SJSA1 (cell line): ENCODE results near the gene TMEM19. TPM values are rescaled to one million over a fixed set of nuclear protein-coding genes. Genes with fewer than 3 reads are reported as not detected.

Experiments
- DNase-seq, 2 experiments: peaks; one replicate each; pipeline ENCODE4 v3.0.0-alpha.2; 2015 to 2020; ENCODE audit warnings: low spot score in 2 of 2, low read depth in 1 of 2
- H3K27ac ChIP-seq: fragments of 250-450 bp; sonication (Bioruptor Pico); 2 replicates; pipeline ENCODE4 v1.5.1; 2020; ENCODE audit warnings: mild to moderate bottlenecking, moderate library complexity
- H3K27me3 ChIP-seq: fragments of 250-450 bp; sonication (Bioruptor Pico); replicated peaks from 2 replicates; pipeline ENCODE4 v1.5.1; 2020; ENCODE audit warnings: mild to moderate bottlenecking, moderate library complexity
- H3K36me3 ChIP-seq: fragments of 250-450 bp; sonication (Bioruptor Pico); 2 replicates; pipeline ENCODE4 v1.5.1; 2020; ENCODE audit warnings: mild to moderate bottlenecking
- H3K4me1 ChIP-seq: fragments of 250-450 bp; sonication (Bioruptor Pico); replicated peaks from 2 replicates; pipeline ENCODE4 v1.6.1; 2021; ENCODE audit warnings: mild to moderate bottlenecking
- H3K4me3 ChIP-seq: fragments of 250-450 bp; sonication (Bioruptor Pico); 2 replicates; pipeline ENCODE4 v1.5.1; 2020; ENCODE audit warnings: mild to moderate bottlenecking
- H3K9me3 ChIP-seq: fragments of 250-450 bp; sonication (Bioruptor Pico); replicated peaks from 2 replicates; pipeline ENCODE4 v1.5.1; 2020; ENCODE audit warnings: mild to moderate bottlenecking
- total RNA-seq: library from RNA; depleted of rRNA; stranded (reverse); fragments of >200 nt; shearing (Covaris generic); gene quantifications from 2 replicates; pipeline ENCODE4 v1.2.3, GENCODE V29; 2014

Gene TMEM19
- total RNA-seq, 1 experiment from 2014 or later: 54.4 TPM

DNA sequence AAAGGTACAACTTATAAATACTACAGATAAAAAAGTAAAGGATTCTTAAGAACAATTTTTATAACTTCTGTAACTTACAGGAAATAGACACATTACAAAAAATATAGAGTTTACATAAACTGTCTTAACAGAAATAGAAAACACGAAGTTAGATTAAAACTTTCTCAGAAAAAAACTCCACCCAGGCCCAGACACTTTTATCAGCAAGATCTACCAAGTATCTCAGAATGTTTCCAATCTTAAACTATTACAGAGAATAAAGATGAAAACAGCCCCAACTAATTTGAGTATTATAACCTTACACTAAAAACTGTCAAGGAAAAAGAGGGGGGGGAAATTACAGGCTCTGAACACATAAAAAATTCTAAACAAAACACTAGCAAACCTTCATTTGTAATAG is 30.4 kb upstream of the TMEM19 start:
- Histone ChIP-seq H3K9me3 (no peaks in the 10 kb centered on the region; the same call in 1 of the 2 replicates), H3K4me1 (no peaks in the 10 kb centered on the region), H3K4me3 (no peak overlapping the region), H3K27me3 (no peaks in the 10 kb centered on the region), H3K27ac (no peak overlapping the region), H3K36me3 (peaks cover 94% of the 10 kb centered on the region)
- no peak for DNase-seq

DNA sequence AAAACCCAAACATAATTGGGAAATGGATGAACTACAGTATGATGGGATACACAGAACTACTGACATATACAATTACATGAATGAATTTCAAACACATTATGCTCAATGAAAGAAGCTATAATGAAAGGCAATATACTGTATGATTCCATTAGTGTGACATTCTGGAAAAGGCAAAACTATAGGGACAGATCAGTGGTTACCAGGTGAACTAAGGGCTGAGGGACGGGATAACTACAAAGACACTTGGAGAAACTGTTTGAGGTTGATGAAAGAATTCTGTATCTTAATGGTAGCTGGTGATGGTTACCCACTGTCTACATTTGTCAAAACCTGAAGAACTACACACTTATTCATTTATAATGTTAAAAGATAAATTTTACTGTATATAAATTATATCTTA is 30.0 kb upstream of the TMEM19 start:
- Histone ChIP-seq H3K36me3 (peaks cover 90% of the 10 kb centered on the region), H3K4me3 (no peak overlapping the region), H3K27me3 (no peaks in the 10 kb centered on the region), H3K4me1 (no peaks in the 10 kb centered on the region), H3K27ac (no peak overlapping the region), H3K9me3 (no peaks in the 10 kb centered on the region; the same call in 1 of the 2 replicates)
- DNase-seq: no peak

DNA sequence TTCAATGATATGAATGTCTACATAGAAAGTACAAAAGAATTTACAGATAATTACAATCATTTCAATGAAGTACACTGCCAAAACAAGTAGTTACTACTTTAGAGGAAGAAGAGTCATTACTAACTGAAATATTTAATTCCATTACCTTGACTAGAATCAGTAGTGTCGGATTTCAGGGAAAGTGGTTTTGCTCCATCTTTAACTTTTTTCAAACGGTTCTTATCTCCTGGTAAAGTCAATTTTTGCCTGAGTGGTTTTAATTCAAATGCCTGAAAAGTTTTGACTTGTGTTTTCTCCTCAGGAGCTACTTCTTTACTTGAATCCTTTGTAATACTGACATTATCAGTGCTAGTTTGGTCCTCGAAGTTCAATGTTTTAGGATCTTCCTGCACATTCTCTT is 29.1 kb upstream of the TMEM19 start:
- H3K27ac ChIP-seq: no peak overlapping the region
- H3K27me3 ChIP-seq: no peaks in the 10 kb centered on the region
- no peaks in the 10 kb centered on the region; the same call in 1 of the 2 replicates for H3K9me3 ChIP-seq
- no peak overlapping the region for H3K4me3 ChIP-seq
- H3K4me1 ChIP-seq: peaks cover 4% of the 10 kb centered on the region; the same call in 1 of the 2 replicates
- DNase-seq: no peak
- H3K36me3 ChIP-seq: peaks cover 84% of the 10 kb centered on the region

DNA sequence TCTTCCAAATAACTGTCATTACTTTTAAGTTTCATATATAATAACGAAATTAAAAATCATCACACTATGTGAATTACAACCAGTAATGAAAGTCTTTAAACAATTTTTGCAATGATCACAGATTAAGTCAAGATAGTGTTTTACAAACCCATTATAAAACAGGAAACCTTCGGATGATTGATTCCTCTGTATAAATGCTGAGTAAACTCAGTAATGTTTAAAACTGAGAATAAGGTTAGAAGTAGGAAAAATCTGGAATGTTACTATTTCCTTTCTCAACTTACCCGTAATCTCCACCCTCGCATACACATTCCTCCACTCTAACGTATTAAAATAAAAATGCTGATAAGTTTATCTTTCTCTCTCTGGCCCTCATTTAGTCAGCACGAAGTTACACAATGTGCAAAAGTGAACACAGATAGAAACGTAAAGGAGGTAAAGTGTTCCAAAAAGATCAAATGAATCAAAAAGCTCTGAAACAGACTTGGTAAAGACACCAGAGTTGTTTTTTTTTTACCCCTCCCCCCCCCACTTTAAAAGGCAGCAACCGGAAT is 23.8 kb upstream of the TMEM19 start:
- H3K27ac ChIP-seq: peak overlapping the region; percentile 79
- peak in 1 of 2 experiments; percentile 21 for DNase-seq

DNA sequence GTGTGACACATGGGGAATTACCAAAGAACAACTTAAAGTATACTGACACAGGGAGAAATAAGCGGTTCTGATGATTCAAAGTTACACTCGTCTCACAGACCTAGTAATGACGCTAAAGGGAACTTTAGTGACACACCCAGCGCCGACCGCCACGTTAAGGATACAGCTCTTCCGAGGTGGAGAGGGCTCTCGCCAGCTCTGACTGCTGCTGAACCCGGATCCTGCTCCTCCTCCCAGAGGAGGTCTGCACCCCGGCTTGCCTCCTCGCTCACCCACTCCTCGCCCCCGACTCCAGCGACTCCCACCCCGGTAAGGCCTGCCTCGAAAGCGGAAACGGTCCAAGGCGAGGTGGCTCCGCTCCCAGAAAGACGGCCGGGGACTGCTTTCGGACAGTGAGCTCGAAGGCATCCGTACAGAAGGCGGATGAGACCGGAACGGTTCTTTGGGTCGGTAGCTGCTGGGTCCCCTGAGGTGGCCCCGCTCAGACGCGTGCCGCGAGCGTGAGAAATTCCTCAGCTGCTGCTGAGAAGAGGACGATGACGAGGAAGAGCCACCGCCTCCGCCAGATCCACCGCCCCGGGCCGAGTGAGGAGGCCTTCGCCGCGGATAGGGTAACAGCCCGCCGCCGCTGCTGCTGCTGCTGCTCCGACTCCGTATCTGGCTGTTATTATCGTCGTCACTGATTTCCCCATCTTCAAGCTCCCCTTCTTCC is 22.9 kb upstream of the TMEM19 start:
- Histone ChIP-seq H3K4me3 (peak overlapping the region; percentile 65), H3K4me1 (peaks cover 4% of the 10 kb centered on the region; the same call in 1 of the 2 replicates), H3K9me3 (no peaks in the 10 kb centered on the region), H3K27me3 (no peaks in the 10 kb centered on the region), H3K27ac (peak overlapping the region; percentile 79), H3K36me3 (peaks cover 35% of the 10 kb centered on the region)
- DNase-seq: peak; percentile 58 to 74

More for the DNA sequence above, 23.8 kb upstream of the TMEM19 start:
- peak overlapping the region; percentile 65 for H3K4me3 ChIP-seq
- peaks cover 44% of the 10 kb centered on the region for H3K36me3 ChIP-seq
- no peaks in the 10 kb centered on the region for H3K27me3 ChIP-seq
- no peaks in the 10 kb centered on the region for H3K9me3 ChIP-seq
- H3K4me1 ChIP-seq: peaks cover 4% of the 10 kb centered on the region; the same call in 1 of the 2 replicates

DNA sequence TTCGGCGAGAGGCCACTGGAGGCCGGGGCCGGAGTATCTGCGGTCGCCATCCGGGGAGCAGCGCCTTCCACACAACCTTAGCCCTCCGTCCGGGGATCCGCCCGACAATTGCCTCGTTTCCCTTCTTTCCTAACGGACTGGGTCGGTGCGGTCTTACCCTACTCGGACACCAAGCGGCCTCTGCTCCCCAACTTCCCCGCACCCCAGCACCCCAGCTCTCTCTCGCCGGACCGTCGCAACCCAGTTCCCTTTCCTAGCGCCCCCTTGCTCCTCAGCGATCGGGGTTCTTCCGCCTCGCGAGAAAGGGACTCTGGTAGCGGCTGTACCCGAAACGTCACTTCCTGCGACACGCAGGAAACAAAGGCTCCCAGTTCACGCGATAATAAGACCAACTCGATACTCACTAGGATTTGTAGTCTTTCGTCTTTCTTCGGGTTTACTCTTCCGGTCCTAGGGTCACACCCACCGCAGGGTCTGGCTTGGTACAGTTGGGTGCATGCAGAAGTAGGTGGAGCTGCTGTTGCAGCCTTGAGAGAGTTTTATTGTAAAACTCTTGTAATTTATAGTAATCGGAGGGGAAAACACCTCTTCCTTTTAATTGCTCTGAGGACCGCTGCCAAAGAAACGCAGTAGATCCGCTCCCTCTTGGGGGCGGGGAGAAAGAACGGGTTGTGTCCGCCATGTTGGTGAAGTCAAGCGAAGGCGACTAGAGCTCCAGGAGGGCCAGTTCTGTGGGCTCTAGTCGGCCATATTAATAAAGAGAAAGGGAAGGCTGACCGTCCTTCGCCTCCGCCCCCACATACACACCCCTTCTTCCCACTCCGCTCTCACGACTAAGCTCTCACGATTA is 22.1 kb upstream of the TMEM19 start, which contains the start of the genes THAP2 and ZFC3H1:
Gene THAP2, plus strand, starts transcription at position 741 of the 850 bp plus-strand sequence. CDS start 209 bp downstream, outside the sequence.
Gene ZFC3H1, minus strand, starts transcription at position 288 of the 850 bp plus-strand sequence. Its CDS starts 238 bp downstream, at position 50.
- no peaks in the 10 kb centered on the region for H3K27me3 ChIP-seq
- H3K36me3 ChIP-seq: peaks cover 29% of the 10 kb centered on the region
- H3K9me3 ChIP-seq: no peaks in the 10 kb centered on the region
- H3K4me3 ChIP-seq: peak within 1 kb of the TSS; percentile 65
- DNase-seq: peak; percentile 94 to 98
- peak within 1 kb of the TSS; percentile 79 for H3K27ac ChIP-seq
- peaks cover 4% of the 10 kb centered on the region; the same call in 1 of the 2 replicates for H3K4me1 ChIP-seq

DNA sequence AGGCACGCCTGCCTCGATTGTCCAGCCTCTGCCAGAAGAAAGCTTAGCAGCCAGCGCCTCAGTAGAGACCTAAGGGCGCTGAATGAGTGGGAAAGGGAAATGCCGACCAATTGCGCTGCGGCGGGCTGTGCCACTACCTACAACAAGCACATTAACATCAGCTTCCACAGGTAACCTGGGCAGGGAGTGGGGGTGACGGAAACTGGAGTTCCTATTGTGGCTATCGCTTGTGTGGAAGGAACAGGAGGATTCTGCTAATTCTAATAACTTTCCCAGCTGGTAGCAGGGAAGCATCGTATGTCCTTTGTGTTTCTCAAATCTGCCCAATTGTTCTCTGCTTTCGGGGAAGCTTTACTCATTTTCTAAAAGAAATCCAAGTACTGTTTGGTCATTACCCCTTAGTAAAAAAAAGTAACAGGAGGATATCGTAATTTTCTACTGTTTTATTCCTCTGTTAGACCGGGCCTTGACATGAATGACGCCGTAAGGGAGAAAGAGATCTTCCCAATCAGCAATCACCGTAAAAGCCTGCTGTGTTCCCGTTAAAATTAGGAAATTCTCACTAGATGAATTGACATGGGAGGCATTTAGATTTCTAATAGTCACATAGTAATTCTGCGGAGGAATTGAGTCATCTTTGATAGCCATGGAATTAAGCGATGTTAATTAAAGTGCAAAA is 21.3 kb upstream of the TMEM19 start:
- Histone ChIP-seq H3K27ac (peak overlapping the region; percentile 79), H3K4me3 (peak overlapping the region; percentile 65), H3K27me3 (no peaks in the 10 kb centered on the region), H3K4me1 (peaks cover 4% of the 10 kb centered on the region; the same call in 1 of the 2 replicates), H3K9me3 (no peaks in the 10 kb centered on the region), H3K36me3 (peaks cover 21% of the 10 kb centered on the region)
- no peak for DNase-seq

DNA sequence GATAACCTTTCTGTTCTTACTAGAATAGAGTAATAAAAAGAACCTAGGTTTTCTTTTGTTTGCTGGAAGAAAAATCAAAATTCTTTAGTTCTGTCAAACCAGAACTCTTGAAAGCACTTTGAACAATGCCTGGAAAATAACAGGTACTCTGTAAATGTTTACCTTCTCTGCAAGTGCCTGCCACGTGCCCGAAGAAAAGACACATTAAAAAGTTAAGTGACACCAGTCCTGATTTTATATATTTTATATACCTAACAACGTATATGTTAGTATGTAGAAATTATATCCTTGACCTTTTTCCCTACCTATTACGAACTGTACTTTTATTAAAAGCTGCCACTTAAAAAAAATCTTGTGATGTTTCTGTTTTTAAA is 20.8 kb upstream of the TMEM19 start:
- peaks cover 16% of the 10 kb centered on the region for H3K36me3 ChIP-seq
- peak overlapping the region; percentile 79; the same call in 1 of the 2 replicates for H3K27ac ChIP-seq
- peak overlapping the region; percentile 65 for H3K4me3 ChIP-seq
- no peaks in the 10 kb centered on the region for H3K27me3 ChIP-seq
- peaks cover 4% of the 10 kb centered on the region; the same call in 1 of the 2 replicates for H3K4me1 ChIP-seq
- no peak for DNase-seq
- H3K9me3 ChIP-seq: no peaks in the 10 kb centered on the region

DNA sequence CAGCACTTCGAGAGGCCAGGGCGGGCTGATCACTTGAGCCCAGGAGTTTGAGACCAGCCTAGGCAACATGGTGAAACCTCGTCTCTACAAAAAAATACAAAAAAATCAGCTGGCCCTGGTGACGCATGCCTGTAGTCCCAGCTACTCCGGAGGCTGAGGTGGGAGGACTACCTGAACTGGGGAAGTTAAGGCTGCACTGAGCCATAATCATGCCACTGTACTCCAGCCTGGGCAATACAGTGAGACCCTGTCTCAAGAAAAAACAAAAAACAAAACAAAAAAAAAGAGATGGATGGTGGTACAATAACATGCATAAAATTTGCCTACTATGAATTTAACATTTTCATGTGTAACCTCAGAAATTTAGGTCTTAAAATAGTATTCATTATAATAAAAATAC is 19.6 kb upstream of the TMEM19 start:
- no peaks in the 10 kb centered on the region for H3K9me3 ChIP-seq
- no peaks in the 10 kb centered on the region for H3K27me3 ChIP-seq
- peaks cover 15% of the 10 kb centered on the region for H3K36me3 ChIP-seq
- no peak overlapping the region for H3K4me3 ChIP-seq
- no peak overlapping the region for H3K27ac ChIP-seq
- DNase-seq: no peak
- H3K4me1 ChIP-seq: peaks cover 4% of the 10 kb centered on the region; the same call in 1 of the 2 replicates

DNA sequence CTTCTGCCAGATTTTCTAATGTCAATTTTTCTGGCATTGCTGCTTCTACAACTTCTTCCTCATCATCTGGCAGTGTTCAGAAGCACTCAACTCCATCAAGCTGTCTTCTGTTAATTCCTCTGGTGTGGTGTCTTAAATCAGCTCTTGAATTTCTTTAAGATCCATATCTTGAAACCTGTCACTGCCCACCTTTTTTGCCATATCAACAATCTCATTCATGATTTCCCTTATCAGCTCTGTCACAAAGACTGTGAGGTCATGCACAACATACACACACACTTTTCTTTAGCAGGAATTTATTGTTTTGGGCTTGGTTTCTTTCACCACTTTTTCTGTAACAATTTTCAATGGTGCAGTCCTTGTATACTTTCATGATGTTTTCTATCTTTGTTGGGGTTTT is 14.6 kb upstream of the TMEM19 start:
- Histone ChIP-seq H3K4me3 (no peak overlapping the region), H3K27me3 (no peaks in the 10 kb centered on the region), H3K9me3 (no peaks in the 10 kb centered on the region), H3K27ac (no peak overlapping the region), H3K36me3 (no peaks in the 10 kb centered on the region), H3K4me1 (no peaks in the 10 kb centered on the region)
- DNase-seq: no peak

DNA sequence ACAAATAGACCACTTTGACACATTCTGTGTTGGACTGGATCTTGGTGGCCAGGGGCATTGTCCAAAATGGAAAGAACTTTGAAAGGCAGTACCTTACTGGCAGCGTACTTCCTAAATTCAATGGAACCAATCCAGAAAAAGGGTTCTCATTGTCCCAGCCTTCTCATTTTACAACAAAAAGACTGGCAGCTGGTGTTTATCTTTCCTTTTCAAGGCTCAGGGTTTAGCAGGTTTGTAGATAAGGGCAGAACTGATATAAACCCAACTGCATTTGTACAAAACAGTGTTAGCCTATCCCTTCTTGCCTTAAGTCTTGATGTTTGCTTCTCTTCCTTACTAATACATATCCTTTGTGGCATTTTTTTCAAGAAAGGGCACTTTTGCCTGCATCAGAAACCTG is 14.1 kb upstream of the TMEM19 start:
- no peaks in the 10 kb centered on the region for H3K36me3 ChIP-seq
- no peak for DNase-seq
- H3K4me3 ChIP-seq: no peak overlapping the region
- no peaks in the 10 kb centered on the region for H3K9me3 ChIP-seq
- no peaks in the 10 kb centered on the region for H3K4me1 ChIP-seq
- no peaks in the 10 kb centered on the region for H3K27me3 ChIP-seq
- H3K27ac ChIP-seq: no peak overlapping the region

DNA sequence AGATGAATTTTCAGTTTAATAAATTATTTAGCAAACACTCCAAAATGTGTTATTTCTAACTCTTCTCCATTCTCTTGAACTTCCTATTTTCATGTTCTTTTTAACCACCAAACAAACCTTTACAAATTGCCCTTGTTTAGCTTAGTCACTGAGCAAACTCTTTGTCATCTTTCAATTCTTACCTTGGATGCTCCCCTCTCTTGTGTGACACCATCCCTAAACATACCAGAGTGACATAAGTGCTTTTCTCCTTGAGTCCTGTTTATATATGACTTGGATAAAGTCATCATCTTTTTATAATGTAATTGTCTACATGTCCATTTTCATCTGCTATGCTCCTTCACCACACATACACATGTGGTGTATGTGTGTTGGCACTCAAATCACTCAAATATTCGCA is 3.4 kb upstream of the TMEM19 start:
- no peak overlapping the region for H3K27ac ChIP-seq
- peaks cover 7% of the 10 kb centered on the region; the same call in 1 of the 2 replicates for H3K4me1 ChIP-seq
- no peaks in the 10 kb centered on the region for H3K27me3 ChIP-seq
- no peaks in the 10 kb centered on the region for H3K9me3 ChIP-seq
- H3K4me3 ChIP-seq: no peak overlapping the region
- no peaks in the 10 kb centered on the region for H3K36me3 ChIP-seq
- no peak for DNase-seq

DNA sequence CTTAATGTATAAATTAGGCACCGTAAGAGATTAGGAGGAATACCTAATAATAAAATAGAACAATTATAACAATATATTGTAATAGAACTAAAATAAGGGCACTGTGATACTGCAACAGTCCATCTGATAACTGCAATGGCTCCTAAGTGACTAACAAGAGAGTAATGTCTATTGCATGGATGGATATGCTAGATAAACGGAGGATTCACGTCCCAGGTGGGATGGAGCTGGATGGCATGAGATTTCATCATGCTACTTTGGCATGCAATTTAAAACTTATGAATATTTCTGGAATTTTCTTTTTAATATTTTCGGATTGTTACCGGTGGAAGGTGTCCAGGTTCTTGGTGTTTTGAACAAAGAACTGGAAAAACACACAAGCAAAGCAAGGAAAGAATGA is 2.2 kb upstream of the TMEM19 start:
- no peak for DNase-seq
- H3K4me3 ChIP-seq: no peak overlapping the region
- no peaks in the 10 kb centered on the region for H3K27me3 ChIP-seq
- H3K9me3 ChIP-seq: no peaks in the 10 kb centered on the region
- H3K4me1 ChIP-seq: peaks cover 7% of the 10 kb centered on the region; the same call in 1 of the 2 replicates
- H3K36me3 ChIP-seq: no peaks in the 10 kb centered on the region
- no peak overlapping the region for H3K27ac ChIP-seq
